ENCODE data around the gene B9D1.
A peak's percentile ranks its signal among the peaks of the same experiment; 100 is the strongest.

B9D1 gene

DNA sequence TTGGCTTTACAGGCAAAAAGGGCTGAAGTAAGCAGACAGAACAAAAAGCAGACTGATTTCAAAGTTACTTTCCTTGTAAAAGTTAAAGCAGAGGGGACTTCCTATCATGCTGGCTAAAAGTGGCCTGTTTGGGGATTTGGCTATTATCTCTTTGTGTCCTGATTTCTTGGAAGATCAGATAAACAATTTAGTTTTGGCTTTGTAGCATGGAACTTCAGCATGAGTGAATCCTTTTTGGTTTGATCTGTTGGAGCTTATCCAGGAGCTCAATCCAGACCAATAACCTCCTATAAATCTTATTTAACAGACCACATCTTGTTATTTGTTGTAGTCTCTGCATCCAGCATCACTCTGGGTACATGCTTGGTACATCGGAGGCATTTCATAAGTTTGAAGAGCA is 39.6 kb upstream of the B9D1 start:
- no peak overlapping the region for H3K9ac ChIP-seq (ENCODE audit: low read length)
- H3K4me3 ChIP-seq (ENCODE audit: low read depth in 1 of 2, low read length in 2 of 2), result no peak overlapping the region
- peaks cover 29% of the 10 kb centered on the region for H3K4me1 ChIP-seq (ENCODE audit: insufficient read depth, low read length)
- no peaks in the 10 kb centered on the region for H3K9me3 ChIP-seq (ENCODE audit: low read length)
- H3K27me3 ChIP-seq (ENCODE audit: control insufficient read depth in 1 of 2, insufficient read depth in 2 of 2, low read length in 2 of 2), result no peaks in the 10 kb centered on the region
- H3K27ac ChIP-seq (ENCODE audit: low read depth, low read length), result no peak overlapping the region
- H3K36me3 ChIP-seq (ENCODE audit: insufficient read depth, low read length), result no peaks in the 10 kb centered on the region

DNA sequence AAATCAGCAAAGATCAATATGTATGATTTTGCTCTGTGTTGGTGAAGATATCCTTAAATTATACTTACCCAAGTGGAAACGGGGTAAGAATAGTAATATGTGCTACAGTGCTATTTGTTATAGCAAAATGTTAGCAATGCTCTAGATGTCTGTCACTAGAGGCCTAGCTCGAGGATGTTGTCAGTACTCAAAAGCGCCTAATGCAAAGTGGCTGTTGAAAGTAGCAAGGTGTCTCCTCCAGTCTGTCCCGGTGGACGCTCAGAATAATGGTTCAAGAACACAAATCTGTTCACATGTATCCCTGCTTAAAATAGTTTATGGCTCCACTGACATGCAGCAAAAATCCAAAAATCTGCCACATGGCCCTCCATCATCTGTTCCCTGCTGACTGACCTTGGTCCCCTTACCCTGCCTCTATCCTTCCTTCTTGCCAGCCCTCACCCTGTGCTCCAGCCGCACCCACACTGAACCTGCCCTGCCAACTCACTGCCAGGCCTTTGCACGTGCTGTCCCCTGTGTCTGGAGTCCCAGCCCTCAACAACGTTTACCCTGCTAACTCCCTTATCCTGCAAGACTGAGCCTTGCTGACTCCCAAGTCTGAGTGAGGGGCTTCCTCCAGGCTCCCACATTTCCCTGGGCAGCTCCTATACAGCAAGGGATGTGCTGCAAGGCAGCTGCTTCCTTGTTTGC is 38.9 kb upstream of the B9D1 start:
- Histone ChIP-seq H3K36me3 (ENCODE audit: insufficient read depth, low read length) (no peaks in the 10 kb centered on the region), H3K4me1 (ENCODE audit: insufficient read depth, low read length) (peaks cover 29% of the 10 kb centered on the region), H3K4me3 (ENCODE audit: low read depth in 1 of 2, low read length in 2 of 2) (no peak overlapping the region), H3K27ac (ENCODE audit: low read depth, low read length) (no peak overlapping the region), H3K27me3 (ENCODE audit: control insufficient read depth in 1 of 2, insufficient read depth in 2 of 2, low read length in 2 of 2) (no peaks in the 10 kb centered on the region), H3K9ac (ENCODE audit: low read length) (no peak overlapping the region), H3K9me3 (ENCODE audit: low read length) (no peaks in the 10 kb centered on the region)

DNA sequence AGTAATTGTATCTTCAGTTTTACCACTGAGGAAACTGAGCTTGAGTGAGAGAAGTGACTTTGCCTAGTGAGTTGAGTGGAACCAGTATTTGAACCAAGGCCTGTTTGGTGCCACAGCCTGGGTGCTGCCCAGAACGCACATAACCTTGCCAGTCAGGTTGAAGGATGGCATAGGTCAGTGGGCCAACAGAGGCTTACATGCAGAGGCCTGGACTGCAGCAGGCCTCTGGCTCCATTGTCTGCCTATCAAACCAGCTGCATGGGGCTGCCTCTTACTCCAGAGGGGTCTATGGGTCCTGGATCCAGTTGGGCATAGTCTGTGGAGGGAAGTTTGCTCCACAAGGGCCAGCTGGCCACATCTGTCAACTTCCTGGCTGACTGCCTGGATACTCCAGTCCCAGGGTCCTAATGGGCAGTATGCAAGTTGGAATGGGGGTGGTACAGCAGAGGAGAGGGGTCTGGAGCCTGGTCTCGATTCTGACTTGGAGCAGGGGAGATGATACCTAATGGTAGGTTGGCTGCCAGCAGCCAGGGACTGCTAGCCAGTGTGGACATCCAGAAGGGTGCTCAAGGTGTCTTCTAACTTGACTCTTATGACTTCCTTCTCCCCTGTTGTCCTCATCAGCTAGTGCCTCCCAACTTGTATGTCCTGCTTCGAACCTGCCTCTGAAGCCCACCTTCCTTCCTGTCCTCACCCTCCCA is 37.4 kb upstream of the B9D1 start:
- H3K36me3 ChIP-seq (ENCODE audit: insufficient read depth, low read length), result no peaks in the 10 kb centered on the region
- H3K4me3 ChIP-seq (ENCODE audit: low read depth in 1 of 2, low read length in 2 of 2), result no peak overlapping the region
- H3K27ac ChIP-seq (ENCODE audit: low read depth, low read length), result no peak overlapping the region
- H3K9me3 ChIP-seq (ENCODE audit: low read length), result no peaks in the 10 kb centered on the region
- H3K9ac ChIP-seq (ENCODE audit: low read length), result no peak overlapping the region
- peaks cover 29% of the 10 kb centered on the region for H3K4me1 ChIP-seq (ENCODE audit: insufficient read depth, low read length)
- no peaks in the 10 kb centered on the region for H3K27me3 ChIP-seq (ENCODE audit: control insufficient read depth in 1 of 2, insufficient read depth in 2 of 2, low read length in 2 of 2)

DNA sequence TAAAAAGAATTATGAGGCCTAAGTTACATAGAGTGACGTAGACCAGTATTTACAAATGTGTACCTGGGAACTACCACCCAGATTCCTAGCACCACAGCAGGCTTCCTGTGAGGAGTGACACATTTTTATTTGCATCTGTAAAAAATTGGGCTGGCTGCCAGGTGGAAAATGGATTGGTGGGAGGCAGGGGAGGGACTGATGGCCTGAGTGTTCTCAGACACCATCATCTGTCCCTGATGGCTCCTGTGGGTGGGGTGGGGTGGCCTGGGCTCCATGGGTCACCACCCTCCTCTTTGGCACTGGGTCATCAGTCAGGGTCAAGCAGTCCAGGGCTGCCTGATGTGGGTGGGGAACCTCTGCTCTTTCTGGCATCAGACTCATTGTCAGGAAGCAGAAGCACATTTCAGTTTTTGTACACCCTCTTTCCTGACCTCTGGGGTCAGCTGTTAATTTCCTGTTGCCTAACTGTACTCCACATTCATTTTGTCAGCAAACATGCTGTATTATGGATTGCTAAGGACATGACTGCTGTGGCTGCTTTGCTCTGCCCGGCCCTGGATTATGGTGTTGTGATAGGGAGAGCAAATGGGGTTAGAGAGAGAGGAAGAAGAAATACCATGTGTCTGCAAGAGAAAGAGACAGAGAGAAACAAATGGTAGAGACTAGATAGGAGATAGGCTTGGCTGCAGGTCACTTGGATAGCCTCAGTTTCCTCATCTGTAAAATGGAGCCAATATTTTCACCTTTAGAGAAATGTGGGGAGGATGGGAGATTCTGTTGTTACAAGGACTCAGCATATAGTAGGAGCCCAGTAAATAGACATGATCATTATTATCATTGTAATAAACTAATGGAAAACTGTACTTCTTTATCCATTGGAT is 36.0 kb upstream of the B9D1 start:
- Histone ChIP-seq H3K4me3 (ENCODE audit: low read depth in 1 of 2, low read length in 2 of 2) (no peak overlapping the region), H3K27ac (ENCODE audit: low read depth, low read length) (no peak overlapping the region), H3K4me1 (ENCODE audit: insufficient read depth, low read length) (peaks cover 29% of the 10 kb centered on the region)

DNA sequence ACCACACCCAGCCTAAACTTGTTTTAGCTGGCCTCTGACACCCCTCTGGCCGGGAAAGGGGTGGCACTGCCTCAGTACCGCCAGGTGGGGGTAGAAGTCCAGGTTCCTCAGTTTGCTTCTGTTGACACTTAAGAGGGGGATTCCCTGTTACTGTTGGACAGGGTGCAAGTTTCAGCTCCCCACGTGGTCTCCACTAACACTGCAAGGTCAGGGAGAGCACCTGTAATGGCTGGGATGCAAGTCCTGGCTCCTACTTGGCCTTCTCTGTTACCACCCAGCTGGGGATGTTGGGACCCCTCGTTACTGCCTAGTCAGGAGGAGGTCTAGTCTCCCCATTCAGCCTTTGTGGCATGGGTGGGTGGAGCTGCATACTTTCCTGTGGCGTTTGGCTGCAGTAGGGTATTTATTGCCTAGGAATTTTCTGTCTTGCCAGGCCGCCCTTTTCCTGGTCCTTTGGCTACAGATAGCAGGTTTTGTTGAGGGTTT is 35.1 kb upstream of the B9D1 start:
- H3K27ac ChIP-seq (ENCODE audit: low read depth, low read length), result peak overlapping the region; percentile 45
- no peak overlapping the region for H3K9ac ChIP-seq (ENCODE audit: low read length)
- H3K36me3 ChIP-seq (ENCODE audit: insufficient read depth, low read length), result no peaks in the 10 kb centered on the region
- H3K4me1 ChIP-seq (ENCODE audit: insufficient read depth, low read length), result peaks cover 32% of the 10 kb centered on the region
- no peak overlapping the region for H3K4me3 ChIP-seq (ENCODE audit: low read depth in 1 of 2, low read length in 2 of 2)
- H3K9me3 ChIP-seq (ENCODE audit: low read length), result no peaks in the 10 kb centered on the region
- no peaks in the 10 kb centered on the region for H3K27me3 ChIP-seq (ENCODE audit: control insufficient read depth in 1 of 2, insufficient read depth in 2 of 2, low read length in 2 of 2)

More for the DNA sequence above, 36.0 kb upstream of the B9D1 start:
- H3K36me3 ChIP-seq (ENCODE audit: insufficient read depth, low read length), result no peaks in the 10 kb centered on the region
- no peaks in the 10 kb centered on the region for H3K27me3 ChIP-seq (ENCODE audit: control insufficient read depth in 1 of 2, insufficient read depth in 2 of 2, low read length in 2 of 2)
- no peak overlapping the region for H3K9ac ChIP-seq (ENCODE audit: low read length)
- no peaks in the 10 kb centered on the region for H3K9me3 ChIP-seq (ENCODE audit: low read length)

DNA sequence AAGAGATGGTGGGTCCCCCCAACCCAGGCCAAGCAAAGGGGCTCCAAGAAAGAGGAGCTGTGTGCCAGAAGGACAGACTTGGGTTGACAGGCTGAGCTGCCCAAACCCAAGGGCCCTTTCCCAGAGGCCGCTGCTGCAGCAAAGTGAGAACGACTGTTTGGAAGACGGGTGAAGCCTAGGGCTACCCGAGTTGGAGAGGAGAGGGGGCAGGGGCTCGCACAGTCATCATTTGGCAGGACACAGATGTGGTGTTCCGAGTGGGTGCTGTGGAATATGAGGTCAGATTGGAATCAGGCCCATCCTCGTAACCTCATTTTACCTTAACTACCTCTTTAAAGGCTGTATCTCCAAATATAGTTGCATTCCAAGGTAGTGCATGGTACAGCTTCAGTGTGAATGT is 29.8 kb upstream of the B9D1 start:
- H3K27me3 ChIP-seq (ENCODE audit: control insufficient read depth in 1 of 2, insufficient read depth in 2 of 2, low read length in 2 of 2), result no peaks in the 10 kb centered on the region
- peaks cover 33% of the 10 kb centered on the region for H3K4me1 ChIP-seq (ENCODE audit: insufficient read depth, low read length)
- peak overlapping the region; percentile 18 for H3K27ac ChIP-seq (ENCODE audit: low read depth, low read length)
- no peaks in the 10 kb centered on the region for H3K9me3 ChIP-seq (ENCODE audit: low read length)
- no peak overlapping the region for H3K4me3 ChIP-seq (ENCODE audit: low read depth in 1 of 2, low read length in 2 of 2)
- no peak overlapping the region for H3K9ac ChIP-seq (ENCODE audit: low read length)
- no peaks in the 10 kb centered on the region for H3K36me3 ChIP-seq (ENCODE audit: insufficient read depth, low read length)

DNA sequence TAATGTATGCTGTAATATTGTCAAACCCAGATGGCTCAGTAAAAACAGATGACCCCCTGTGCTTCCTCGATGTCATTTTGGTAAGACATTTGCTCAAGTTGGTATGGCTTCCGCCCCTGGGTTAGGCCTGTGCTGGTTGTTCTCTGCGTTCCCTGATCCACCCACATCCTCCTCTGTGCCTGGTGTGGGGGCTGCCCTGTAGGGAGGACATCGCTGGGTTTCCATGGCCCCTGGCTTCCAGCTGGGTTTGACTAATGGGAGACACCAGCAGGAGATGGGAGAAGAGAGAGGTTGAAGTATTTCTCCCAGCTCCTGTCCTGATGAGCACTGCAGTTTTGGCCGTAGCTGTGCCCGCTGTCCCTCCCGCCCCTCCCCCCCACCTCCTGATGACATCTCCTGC is 28.9 kb upstream of the B9D1 start:
- Histone ChIP-seq H3K4me1 (ENCODE audit: insufficient read depth, low read length) (peaks cover 37% of the 10 kb centered on the region), H3K9ac (ENCODE audit: low read length) (no peak overlapping the region), H3K27me3 (ENCODE audit: control insufficient read depth in 1 of 2, insufficient read depth in 2 of 2, low read length in 2 of 2) (no peaks in the 10 kb centered on the region), H3K27ac (ENCODE audit: low read depth, low read length) (no peak overlapping the region), H3K36me3 (ENCODE audit: insufficient read depth, low read length) (no peaks in the 10 kb centered on the region), H3K4me3 (ENCODE audit: low read depth in 1 of 2, low read length in 2 of 2) (no peak overlapping the region), H3K9me3 (ENCODE audit: low read length) (no peaks in the 10 kb centered on the region)

DNA sequence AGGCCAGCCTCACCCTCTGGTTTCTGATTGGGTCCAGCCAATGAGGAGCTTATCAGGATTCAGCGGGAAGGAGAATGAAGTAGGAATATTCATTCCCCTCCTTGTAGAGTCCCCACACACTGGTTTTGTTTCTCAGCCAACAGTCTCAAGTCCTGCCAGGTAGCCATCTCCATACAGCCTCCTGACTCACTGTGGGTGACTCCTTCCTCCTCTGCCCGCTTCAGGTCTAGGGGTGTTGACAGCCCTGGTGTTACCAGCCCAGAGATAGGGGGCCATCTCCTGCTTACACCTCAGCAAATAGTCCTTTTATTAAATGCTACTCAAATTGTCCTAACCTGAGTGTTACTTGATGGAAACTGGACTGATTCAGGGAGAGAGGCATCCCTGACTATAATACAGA is 28.4 kb upstream of the B9D1 start:
- Histone ChIP-seq H3K4me1 (ENCODE audit: insufficient read depth, low read length) (peaks cover 42% of the 10 kb centered on the region), H3K9ac (ENCODE audit: low read length) (no peak overlapping the region), H3K9me3 (ENCODE audit: low read length) (no peaks in the 10 kb centered on the region), H3K36me3 (ENCODE audit: insufficient read depth, low read length) (no peaks in the 10 kb centered on the region), H3K27me3 (ENCODE audit: control insufficient read depth in 1 of 2, insufficient read depth in 2 of 2, low read length in 2 of 2) (no peaks in the 10 kb centered on the region), H3K4me3 (ENCODE audit: low read depth in 1 of 2, low read length in 2 of 2) (no peak overlapping the region), H3K27ac (ENCODE audit: low read depth, low read length) (no peak overlapping the region)

DNA sequence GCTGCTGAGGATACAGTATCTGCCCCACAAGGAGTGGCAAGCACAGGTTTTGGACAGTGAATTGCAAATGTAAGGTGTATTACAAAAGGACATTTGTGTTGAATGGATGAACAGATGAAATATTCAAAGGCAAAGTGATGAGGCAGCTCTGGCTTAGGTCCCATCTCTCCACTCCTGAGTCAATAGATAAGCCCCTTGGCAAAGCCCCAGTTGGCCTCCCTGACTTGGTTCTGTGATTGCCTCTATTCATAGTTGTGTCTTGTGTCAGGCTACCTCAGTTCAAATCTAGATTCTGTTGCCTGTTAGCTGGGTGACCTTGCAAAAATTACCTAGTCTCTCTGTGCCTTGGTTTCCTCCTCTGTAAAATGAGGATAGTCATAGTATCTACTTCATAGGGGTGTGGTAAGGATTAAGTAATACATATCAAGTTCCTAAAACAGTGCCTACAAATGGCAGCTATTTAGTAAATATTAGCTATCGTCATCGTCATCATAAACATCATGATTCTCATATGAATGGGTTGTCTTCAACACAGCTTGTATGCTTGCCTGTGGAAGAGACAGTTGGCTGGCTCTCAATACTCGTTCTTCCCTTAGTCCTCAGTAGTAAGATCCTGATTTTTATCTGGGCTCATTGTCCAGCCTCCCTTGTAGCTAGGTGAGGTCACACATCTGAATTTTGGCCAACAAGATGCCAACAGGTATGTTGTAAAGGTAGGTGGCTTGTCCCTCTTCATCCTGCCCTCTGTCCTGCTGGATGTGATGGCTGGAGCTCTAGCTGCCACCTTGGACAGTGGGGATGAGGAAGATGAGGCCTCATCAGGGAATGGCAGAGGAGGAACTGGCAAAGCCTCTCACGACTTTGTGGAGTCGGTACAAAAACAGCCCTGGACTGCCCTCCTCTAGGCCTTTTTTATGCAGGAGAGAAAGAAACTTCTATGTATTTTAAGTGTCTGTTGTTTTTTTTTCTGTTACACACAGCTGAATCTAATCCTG is 26.6 kb upstream of the B9D1 start:
- Histone ChIP-seq H3K27me3 (ENCODE audit: control insufficient read depth in 1 of 2, insufficient read depth in 2 of 2, low read length in 2 of 2) (no peaks in the 10 kb centered on the region), H3K27ac (ENCODE audit: low read depth, low read length) (peak overlapping the region; percentile 100), H3K9me3 (ENCODE audit: low read length) (no peaks in the 10 kb centered on the region), H3K4me1 (ENCODE audit: insufficient read depth, low read length) (peaks cover 59% of the 10 kb centered on the region), H3K36me3 (ENCODE audit: insufficient read depth, low read length) (peaks cover 4% of the 10 kb centered on the region), H3K4me3 (ENCODE audit: low read depth in 1 of 2, low read length in 2 of 2) (no peak overlapping the region), H3K9ac (ENCODE audit: low read length) (no peak overlapping the region)

DNA sequence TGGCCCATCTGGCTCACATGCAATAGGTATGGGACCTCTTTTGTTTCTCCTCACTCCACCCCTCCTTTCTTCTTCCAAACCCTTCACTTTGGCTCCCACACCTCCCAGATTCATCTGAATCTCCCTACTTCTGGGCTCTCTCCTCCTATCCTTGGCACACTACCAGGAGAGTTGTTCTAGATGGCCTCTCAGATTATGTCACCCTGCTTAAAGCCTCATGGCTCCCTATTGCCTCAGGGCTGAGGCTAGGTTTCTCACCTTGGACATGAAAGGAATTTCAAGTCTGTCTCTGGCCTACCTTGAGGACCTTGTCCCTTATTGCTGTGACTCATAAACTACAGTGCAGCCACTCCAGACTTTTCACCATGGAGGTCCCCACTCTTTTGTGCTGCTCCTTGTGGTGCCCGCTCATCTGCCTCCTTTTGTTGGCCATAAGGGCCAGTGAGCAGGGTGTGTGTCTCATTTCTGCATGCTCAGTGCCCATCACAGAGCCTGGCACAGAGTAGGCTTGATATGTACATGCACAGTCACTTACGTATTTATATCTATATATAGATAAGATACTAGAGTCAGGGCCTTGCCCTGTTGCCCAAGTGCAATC is 25.5 kb upstream of the B9D1 start:
- no peaks in the 10 kb centered on the region for H3K27me3 ChIP-seq (ENCODE audit: control insufficient read depth in 1 of 2, insufficient read depth in 2 of 2, low read length in 2 of 2)
- no peak overlapping the region for H3K4me3 ChIP-seq (ENCODE audit: low read depth in 1 of 2, low read length in 2 of 2)
- H3K9me3 ChIP-seq (ENCODE audit: low read length), result no peaks in the 10 kb centered on the region
- H3K4me1 ChIP-seq (ENCODE audit: insufficient read depth, low read length), result peaks cover 67% of the 10 kb centered on the region
- H3K27ac ChIP-seq (ENCODE audit: low read depth, low read length), result peak overlapping the region; percentile 100
- peak overlapping the region; percentile 42 for H3K9ac ChIP-seq (ENCODE audit: low read length)
- H3K36me3 ChIP-seq (ENCODE audit: insufficient read depth, low read length), result peaks cover 11% of the 10 kb centered on the region

Measured in muscle layer of colon (tissue), 2 donors.